Gastroesophageal sphincter (tissue), 4 donors: ENCODE data around the gene DCLRE1C. TPM values are rescaled to one million over a fixed set of nuclear protein-coding genes. Genes with fewer than 3 reads are reported as not detected.

Source experiments
- ATAC-seq: fragments of 150-250 bp; one replicate; pipeline ENCODE4 v1.9.1; 2016; ENCODE audit warnings: mild to moderate bottlenecking, moderate library complexity
- H3K27ac ChIP-seq, 4 donors: fragments of 200-600 bp; sonication (generic) in 3 of 4; 1 replicate in 3 of 4; 2 replicates in 1 of 4; pipeline ENCODE4 v1.5.1; 2016 to 2019
- H3K27me3 ChIP-seq: fragments of 200-600 bp; sonication (generic); one replicate; pipeline ENCODE4 v1.5.1; 2019
- H3K36me3 ChIP-seq, 2 donors: fragments of 200-600 bp; sonication (generic); one replicate each; pipeline ENCODE4 v1.5.1; 2019; ENCODE audit warnings: control low read depth in 1 of 2
- H3K4me1 ChIP-seq, 3 donors: fragments of 200-600 bp; sonication (generic); 1 replicate in 2 of 3; 2 replicates in 1 of 3; pipeline ENCODE4 v1.5.1; 2016 to 2019; ENCODE audit warnings: control low read depth in 2 of 3
- H3K4me3 ChIP-seq, 2 donors: fragments of 200-600 bp; sonication (generic); one replicate each; pipeline ENCODE4 v1.5.1; 2019; ENCODE audit warnings: mild to moderate bottlenecking in 1 of 2, moderate library complexity in 1 of 2
- H3K9me3 ChIP-seq, 3 donors: fragments of 200-600 bp; sonication (generic); one replicate each; pipeline ENCODE4 v1.5.1; 2017 to 2019; ENCODE audit warnings: control low read depth in 2 of 3
- CTCF ChIP-seq, 4 experiments: fragments of 200-600 bp in 2 of 4; fragments of 450-650 bp in 2 of 4; sonication (generic) in 1 of 4; IDR thresholded peaks; one replicate each; pipeline ENCODE4 v1.5.1; 2017 to 2019; ENCODE audit warnings: antibody characterized with exemption in 4 of 4, mild to moderate bottlenecking in 2 of 4, moderate library complexity in 2 of 4
- EP300 ChIP-seq: sonication (generic); formaldehyde crosslinking; IDR thresholded peaks from one replicate; pipeline ENCODE4 v1.6.1; 2017; ENCODE audit warnings: antibody characterized with exemption, mild to moderate bottlenecking
- POLR2A ChIP-seq, 2 donors: fragments of 450-650 bp; IDR thresholded peaks; one replicate each; pipeline ENCODE4 v1.6.1; 2017; ENCODE audit warnings: antibody characterized with exemption in 2 of 2, mild to moderate bottlenecking in 2 of 2, moderate library complexity in 1 of 2
- POLR2AphosphoS5 ChIP-seq: sonication (generic); formaldehyde crosslinking; IDR thresholded peaks from one replicate; pipeline ENCODE4 v1.6.1; 2017; ENCODE audit warnings: antibody characterized with exemption
- WGBS, 2 donors: methylation state at CpG; one replicate each; pipeline ENCODE4 v1.1.5; 2018; ENCODE audit warnings: low coverage in 1 of 2; 5-methylcytosine and 5-hydroxymethylcytosine counted together
- total RNA-seq, 4 donors: library from RNA; depleted of rRNA; stranded (reverse); fragments of >200 nt; gene quantifications; one replicate each; pipeline ENCODE4 v1.1.0, GENCODE V29; 2016

Gene DCLRE1C
- total RNA-seq, 4 donors from 2014 or later, result 7.7 to 16.8 (median 11.6) TPM

GRCh38 chr10:14859043-14859442 lies 94.9 kb downstream of the DCLRE1C start:
- Histone ChIP-seq H3K36me3 (peaks cover 0 to 81% of the 10 kb centered on the region in 2 donors), H3K27ac (no peak overlapping the region), H3K4me1 (no peaks in the 10 kb centered on the region), H3K27me3 (no peaks in the 10 kb centered on the region), H3K9me3 (no peaks in the 10 kb centered on the region), H3K4me3 (no peak overlapping the region)
- 78% methylated on average over 5 of the region's 5 CpGs; no CpG with 5 or more reads in 1 of the 2 donors for WGBS, 2 donors
- no peak for ATAC-seq
- TF ChIP-seq POLR2A (IDR thresholded peaks at IDR 0.05), result no peak
- no peak for TF ChIP-seq EP300
- no peak for TF ChIP-seq POLR2AphosphoS5
- TF ChIP-seq CTCF (IDR thresholded peaks at IDR 0.05), result no peak

GRCh38 chr10:14858338-14858960 lies 95.4 kb downstream of the DCLRE1C start:
- H3K4me3 ChIP-seq, result no peak overlapping the region
- TF ChIP-seq CTCF (IDR thresholded peaks at IDR 0.05), result no peak
- no peak for TF ChIP-seq POLR2A (IDR thresholded peaks at IDR 0.05)
- no peak for TF ChIP-seq POLR2AphosphoS5
- TF ChIP-seq EP300, result no peak
- H3K27me3 ChIP-seq, result no peaks in the 10 kb centered on the region
- peaks cover 0 to 81% of the 10 kb centered on the region in 2 donors for H3K36me3 ChIP-seq
- WGBS, 2 donors, result 90 to 97% methylated on average over 6 of the region's 6 CpGs
- no peaks in the 10 kb centered on the region for H3K9me3 ChIP-seq
- no peak overlapping the region for H3K27ac ChIP-seq
- ATAC-seq, result no peak
- no peaks in the 10 kb centered on the region for H3K4me1 ChIP-seq

- H3K4me1 ChIP-seq, result no peaks in the 10 kb centered on the region
- no peak for ATAC-seq
- WGBS, 2 donors, result 87 to 89% methylated on average over 1 of the region's 1 CpG
- H3K9me3 ChIP-seq, result no peaks in the 10 kb centered on the region
- H3K36me3 ChIP-seq, result peaks cover 0 to 81% of the 10 kb centered on the region in 2 donors
- H3K27me3 ChIP-seq, result no peaks in the 10 kb centered on the region
- TF ChIP-seq POLR2A (IDR thresholded peaks at IDR 0.05), result no peak
- TF ChIP-seq POLR2AphosphoS5, result no peak
- no peak for TF ChIP-seq CTCF (IDR thresholded peaks at IDR 0.05)
- TF ChIP-seq EP300, result no peak
- no peak overlapping the region for H3K4me3 ChIP-seq
- no peak overlapping the region for H3K27ac ChIP-seq
These were observed 98.4 kb downstream of the DCLRE1C start for GRCh38 chr10:14855453-14855852.

GRCh38 chr10:14852236-14852635 lies 101.7 kb downstream of the DCLRE1C start:
- Histone ChIP-seq H3K9me3 (no peaks in the 10 kb centered on the region), H3K27ac (no peak overlapping the region), H3K27me3 (no peaks in the 10 kb centered on the region), H3K4me1 (no peaks in the 10 kb centered on the region), H3K36me3 (peaks cover 0 to 72% of the 10 kb centered on the region in 2 donors), H3K4me3 (no peak overlapping the region)
- ATAC-seq, result no peak
- TF ChIP-seq EP300 (no peak), POLR2A (IDR thresholded peaks at IDR 0.05) (no peak), CTCF (IDR thresholded peaks at IDR 0.05) (no peak), POLR2AphosphoS5 (no peak)
- WGBS, 2 donors, result 68 to 94% methylated on average over 3 of the region's 3 CpGs

Other genes with a start within 250 kb of the DCLRE1C start
- 10 to 100 TPM in 3 of 4 donors, 1 to 10 TPM in 1; 7.3 to 15.6 (median 13.3) TPM for gene FAM107B, start 179.2 kb downstream of the DCLRE1C start, total RNA-seq
- 1 to 10 TPM in 2 of 4 donors, under 1 TPM in 1, not detected in 1; 0.81 to 6.7 (median 2.3) TPM for gene CDNF, start 116.1 kb downstream of the DCLRE1C start, total RNA-seq
- gene HSPA14, start 115.8 kb downstream of the DCLRE1C start, total RNA-seq, result 10 to 100 TPM in 2 of 4 donors, 1 to 10 TPM in 2; 4.8 to 15.1 (median 9.9) TPM
- 10 to 100 TPM in 3 of 4 donors, 1 to 10 TPM in 1; 8.2 to 15.5 (median 11.6) TPM for gene MSANTD7, start 115.8 kb downstream of the DCLRE1C start, total RNA-seq
- 1 to 10 TPM; 4.4 to 6.2 (median 5.1) TPM for gene SUV39H2, start 75.2 kb downstream of the DCLRE1C start, total RNA-seq
- gene MEIG1, start 5.3 kb upstream of the DCLRE1C start, total RNA-seq, result not detected
- 10 to 100 TPM in 1 of 4 donors, 1 to 10 TPM in 2, not detected in 1; 1.1 to 14.2 (median 2.2) TPM for gene OLAH, start 89.8 kb upstream of the DCLRE1C start, total RNA-seq
- gene ACBD7, start 134.7 kb upstream of the DCLRE1C start, total RNA-seq, result not detected
- 10 to 100 TPM in 3 of 4 donors, 1 to 10 TPM in 1; 9.9 to 23.2 (median 14.9) TPM for gene RPP38, start 143.3 kb upstream of the DCLRE1C start, total RNA-seq
- 10 to 100 TPM; 15.7 to 19.4 (median 18.4) TPM for gene NMT2, start 214.6 kb upstream of the DCLRE1C start, total RNA-seq